ENCODE results near the gene ELL.
"Not testable (repeated sequence)": the region's sequence is repeated elsewhere in the genome, so short reads cannot be mapped to it uniquely, and the experiment has no call there.

ELL gene

DNA sequence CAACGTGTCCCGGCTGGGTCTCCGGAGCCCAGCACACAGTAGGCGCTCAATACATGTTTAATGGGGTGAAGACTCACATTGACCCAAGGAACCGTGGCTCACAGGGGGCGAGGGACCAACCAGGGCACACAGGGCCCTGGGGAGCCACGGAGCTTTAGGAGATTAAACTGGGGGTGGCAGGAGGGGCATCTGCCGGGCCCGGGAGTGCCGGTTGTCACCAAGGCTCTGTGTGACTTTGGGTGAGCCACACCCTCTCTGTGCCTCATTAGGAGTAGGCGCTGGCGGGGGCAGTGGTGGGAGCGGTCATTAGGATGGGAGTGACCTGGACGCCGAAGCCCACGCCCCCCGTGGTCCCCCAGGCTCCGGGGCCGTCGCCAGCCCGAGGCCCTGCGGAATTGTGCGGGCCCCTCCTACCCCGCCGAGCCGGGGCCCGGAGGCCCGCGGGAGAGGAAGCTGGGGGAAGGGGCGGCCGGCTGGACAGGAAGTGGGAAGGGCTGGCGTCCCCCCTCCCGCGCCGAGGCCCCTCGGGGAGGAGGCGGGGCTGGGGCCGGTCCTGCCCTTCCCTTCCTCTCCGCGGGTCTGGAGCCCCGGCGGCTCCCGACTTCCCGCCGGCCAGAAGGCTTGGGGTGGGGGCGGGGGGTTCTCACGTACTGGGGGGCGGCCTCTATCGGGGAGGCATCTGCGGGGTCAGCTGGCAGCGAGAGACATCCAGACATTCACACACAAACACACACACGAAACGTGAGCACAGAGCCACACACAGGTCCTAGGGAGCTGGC, 104.4 kb downstream of the ELL start:
- TF ChIP-seq, protein P1, sequence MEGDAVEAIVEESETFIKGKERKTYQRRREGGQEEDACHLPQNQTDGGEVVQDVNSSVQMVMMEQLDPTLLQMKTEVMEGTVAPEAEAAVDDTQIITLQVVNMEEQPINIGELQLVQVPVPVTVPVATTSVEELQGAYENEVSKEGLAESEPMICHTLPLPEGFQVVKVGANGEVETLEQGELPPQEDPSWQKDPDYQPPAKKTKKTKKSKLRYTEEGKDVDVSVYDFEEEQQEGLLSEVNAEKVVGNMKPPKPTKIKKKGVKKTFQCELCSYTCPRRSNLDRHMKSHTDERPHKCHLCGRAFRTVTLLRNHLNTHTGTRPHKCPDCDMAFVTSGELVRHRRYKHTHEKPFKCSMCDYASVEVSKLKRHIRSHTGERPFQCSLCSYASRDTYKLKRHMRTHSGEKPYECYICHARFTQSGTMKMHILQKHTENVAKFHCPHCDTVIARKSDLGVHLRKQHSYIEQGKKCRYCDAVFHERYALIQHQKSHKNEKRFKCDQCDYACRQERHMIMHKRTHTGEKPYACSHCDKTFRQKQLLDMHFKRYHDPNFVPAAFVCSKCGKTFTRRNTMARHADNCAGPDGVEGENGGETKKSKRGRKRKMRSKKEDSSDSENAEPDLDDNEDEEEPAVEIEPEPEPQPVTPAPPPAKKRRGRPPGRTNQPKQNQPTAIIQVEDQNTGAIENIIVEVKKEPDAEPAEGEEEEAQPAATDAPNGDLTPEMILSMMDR (conservative IDR thresholded peaks at IDR 0.05), result no peak
- H3K27ac ChIP-seq, result peak overlapping the region; percentile 83

DNA sequence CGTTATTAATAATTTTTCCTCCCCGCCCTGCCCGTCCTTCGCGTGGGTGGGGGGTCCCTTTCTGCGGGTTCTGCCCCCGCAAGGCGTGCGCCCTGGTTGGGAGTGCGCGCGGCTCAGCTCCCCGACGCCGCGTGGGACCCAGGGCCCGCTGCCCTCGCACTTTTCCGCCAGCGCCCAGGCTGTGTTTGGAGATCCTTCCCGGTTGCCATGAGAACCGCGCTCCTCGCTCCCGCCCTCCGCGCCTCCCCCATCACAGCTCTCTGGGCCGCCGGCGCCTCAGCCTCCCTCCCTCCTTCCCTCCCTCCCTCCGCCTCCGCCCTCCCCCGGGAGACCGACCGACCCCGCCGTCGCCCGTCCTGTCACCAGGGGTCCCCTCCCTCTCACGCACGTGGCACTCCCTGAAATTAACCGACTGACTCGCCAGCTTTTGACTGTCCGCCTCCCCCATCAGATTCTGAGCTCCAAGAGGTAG, 105.1 kb downstream of the ELL start:
- TF ChIP-seq, protein P1 (conservative IDR thresholded peaks at IDR 0.05), result no peak
- peak overlapping the region; percentile 83 for H3K27ac ChIP-seq

- TF ChIP-seq, protein P1 (conservative IDR thresholded peaks at IDR 0.05), result no peak
- no peak overlapping the region for H3K27ac ChIP-seq
These were observed 106.5 kb downstream of the ELL start for GRCh38 chr19:18415178-18415867.

DNA sequence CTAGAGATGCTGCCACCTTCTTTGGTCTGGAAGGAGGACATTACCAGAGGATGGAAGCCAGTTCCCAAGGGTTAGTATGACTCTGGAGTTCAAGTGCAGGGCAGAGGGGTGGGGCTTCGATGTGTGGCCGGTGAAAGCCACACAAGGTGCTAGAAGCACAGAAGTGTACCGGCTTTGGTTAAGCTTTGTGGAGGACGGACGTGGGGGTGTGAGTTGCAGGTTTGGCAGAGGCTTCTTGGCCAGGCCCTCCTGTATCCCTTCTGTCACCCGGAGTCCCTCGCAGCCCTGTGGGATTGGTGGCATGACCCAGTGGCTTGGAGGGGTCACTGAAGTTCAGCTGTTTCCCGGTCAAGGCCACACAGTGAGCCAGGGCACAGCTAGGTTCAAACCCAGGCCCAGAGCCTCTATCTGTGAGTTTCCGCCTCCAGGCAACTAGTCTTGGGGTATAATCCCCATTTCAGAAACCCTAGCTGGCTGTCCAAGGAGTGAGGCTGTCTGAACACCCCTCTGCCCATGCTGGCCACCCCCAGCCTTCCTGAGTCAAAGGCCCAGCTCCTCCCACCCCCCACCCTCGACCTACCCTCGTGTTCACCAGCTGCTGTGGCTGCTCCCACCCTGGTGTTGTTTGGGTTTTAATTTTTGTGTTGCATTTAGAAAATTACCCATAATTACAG, 107.2 kb downstream of the ELL start:
- TF ChIP-seq, protein P1 (conservative IDR thresholded peaks at IDR 0.05), result no peak
- H3K27ac ChIP-seq, result no peak overlapping the region

- TF ChIP-seq, protein P1 (conservative IDR thresholded peaks at IDR 0.05), result no peak
- no peak overlapping the region for H3K27ac ChIP-seq
These were observed 109.1 kb downstream of the ELL start for GRCh38 chr19:18412610-18413239.

GRCh38 chr19:18408053-18408476, 113.8 kb downstream of the ELL start:
- H3K27ac ChIP-seq, result no peak overlapping the region
- TF ChIP-seq, protein P1 (conservative IDR thresholded peaks at IDR 0.05), result peak; percentile 63

- H3K27ac ChIP-seq, result no peak overlapping the region
- TF ChIP-seq, protein P1 (conservative IDR thresholded peaks at IDR 0.05), result no peak
These were observed 115.1 kb downstream of the ELL start for GRCh38 chr19:18406749-18407148.

- not testable (repeated sequence) for H3K27ac ChIP-seq
These were observed 116.1 kb downstream of the ELL start for GRCh38 chr19:18405754-18406153.

DNA sequence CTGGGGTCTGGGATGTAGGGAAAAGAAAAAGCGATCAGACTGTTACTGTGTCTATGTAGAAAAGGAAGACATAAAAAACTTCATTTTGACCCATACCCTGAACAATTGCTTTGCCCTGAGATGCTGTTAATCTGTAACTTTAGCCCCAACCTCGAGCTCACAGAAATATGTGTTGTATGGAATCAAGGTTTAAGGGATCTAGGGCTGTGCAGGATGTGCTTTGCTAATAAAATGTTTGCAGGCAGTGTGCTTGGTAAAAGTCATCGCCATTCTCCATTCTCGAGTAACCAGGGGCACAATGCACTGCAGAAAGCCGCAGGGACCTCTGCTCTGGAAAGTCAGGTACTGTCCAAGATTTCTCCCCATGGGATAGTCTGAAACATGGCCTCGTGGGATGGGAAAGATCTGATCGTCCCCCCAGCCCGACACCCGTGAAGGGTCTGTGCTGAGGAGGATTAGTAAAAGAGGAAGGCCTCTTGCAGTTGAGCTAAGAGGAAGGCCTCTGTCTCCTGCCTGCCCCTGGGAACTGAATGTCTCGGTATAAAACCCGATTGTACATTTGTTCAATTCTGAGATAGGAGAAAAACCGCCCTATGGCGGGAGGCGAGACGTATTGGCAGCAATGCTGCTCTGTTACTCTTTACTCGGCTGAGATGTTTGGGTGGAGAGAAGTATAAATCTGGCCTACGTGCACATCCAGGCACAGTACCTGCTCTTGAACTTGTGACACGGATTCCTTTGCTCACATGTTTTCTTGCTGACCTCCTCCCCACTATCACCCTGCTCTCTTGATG, 119.2 kb downstream of the ELL start:
- peak overlapping the region; percentile 48 for H3K27ac ChIP-seq
